ENCODE results near the gene TSPO2.

GRCh38 chr6:41075651-41076626 lies 33.7 kb downstream of the TSPO2 start:
- TF ChIP-seq POLR2A (IDR thresholded peaks at IDR 0.05; ENCODE audit: low read depth) = no peak
- TF ChIP-seq CTCF (IDR thresholded peaks at IDR 0.05) = no peak

Data from esophagus muscularis mucosa (tissue), 3 donors.